Measurements from ENCODE around the gene PLXNA3. TPM values are rescaled to one million over a fixed set of nuclear protein-coding genes. Genes with fewer than 3 reads are reported as not detected.

PLXNA3 gene
- polyA plus RNA-seq, 1 donor = 41.3 TPM

DNA sequence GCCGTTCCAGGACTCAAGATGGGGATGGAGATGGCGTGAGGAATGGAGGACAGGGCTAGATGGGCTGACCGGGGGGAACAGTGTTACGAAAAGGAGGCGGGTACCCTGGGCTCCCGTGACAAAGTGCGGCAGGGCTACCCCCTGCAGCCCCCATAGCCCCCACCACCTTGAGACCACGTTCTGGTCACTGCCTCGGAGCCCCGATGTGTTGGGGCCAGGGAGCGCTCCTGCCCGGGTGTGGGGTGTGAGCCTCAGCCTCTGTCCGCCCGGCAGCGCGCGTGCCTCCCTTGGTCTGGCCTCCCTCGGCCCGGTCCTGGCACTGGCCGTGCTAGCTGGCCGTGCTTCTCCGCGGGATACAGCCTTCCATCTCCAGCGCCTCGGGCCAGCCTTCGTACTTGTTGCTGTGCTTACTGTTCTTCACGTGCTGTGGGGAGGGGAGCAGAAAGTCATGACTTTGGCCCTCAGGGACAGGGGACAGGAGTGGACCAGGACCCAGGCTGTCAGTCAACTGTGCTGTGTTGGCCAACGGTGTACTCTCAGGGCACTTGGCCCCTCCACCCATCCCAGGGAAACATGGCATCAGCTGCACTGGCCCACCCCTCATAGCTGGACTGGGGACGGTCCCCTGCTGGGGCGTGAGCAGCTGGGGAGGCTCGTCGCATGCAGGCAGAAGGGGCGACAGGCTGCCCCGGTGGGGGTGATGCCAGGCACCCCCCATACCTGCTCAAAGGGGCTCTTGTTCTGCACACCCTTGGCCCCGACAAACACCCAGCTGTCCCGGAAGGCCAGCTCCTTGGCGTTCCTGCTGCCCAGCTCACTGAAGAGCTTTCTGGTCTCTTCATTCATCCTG, 48.6 kb downstream of the PLXNA3 start:
- no peak for DNase-seq

DNA sequence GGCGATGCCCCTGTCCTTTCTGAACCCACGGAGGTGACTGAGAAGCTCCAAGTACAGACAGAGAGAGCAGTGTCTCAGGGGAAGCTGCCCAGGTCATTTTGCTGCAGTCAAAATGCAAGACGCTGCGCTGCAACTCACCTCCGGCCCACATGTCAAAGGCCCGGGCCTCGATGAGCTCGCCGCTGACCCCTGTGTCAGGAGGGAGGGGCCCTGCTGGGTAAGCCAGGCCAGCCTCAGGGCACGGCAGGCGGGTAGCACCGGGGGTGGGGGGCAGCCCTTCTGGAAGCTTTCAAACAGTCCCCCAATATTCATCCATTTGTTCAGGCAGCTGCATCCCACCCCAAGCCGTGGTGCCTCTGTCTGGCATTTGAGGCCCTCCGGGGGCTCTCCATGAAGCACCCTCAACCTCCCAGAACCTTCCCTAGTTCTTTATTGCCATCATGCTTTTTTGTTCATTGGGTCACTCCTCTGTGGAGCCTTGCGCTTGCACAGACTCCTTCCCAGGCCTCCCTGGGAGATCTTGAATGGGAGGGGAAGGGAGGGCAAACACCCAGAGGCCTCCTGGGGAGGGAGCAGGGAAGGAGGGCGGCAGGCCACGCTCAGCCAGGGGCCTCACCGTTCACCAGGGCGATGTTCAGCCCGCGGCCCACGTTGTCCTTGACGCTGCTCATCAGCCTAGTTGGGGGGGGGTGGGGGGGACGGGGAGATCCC, 49.7 kb downstream of the PLXNA3 start:
- DNase-seq = no peak

DNA sequence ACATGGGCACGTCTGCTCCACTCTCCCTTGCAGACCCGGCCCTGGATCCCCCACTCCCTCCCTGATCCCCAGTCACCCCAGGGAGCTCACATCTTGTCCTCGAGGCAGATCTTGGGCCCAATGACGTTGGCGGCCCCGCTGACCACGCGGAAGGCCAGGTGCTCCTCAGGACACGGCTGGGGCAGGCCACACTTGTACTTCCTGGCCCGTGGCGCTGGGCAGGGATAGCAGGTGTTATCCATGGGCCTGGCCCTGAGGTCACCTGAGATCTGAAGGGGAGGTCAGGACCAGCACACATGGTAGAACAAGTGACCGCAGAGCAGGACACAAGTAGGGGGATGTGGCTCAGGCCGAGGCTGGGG, 50.3 kb downstream of the PLXNA3 start:
- no peak for DNase-seq

DNA sequence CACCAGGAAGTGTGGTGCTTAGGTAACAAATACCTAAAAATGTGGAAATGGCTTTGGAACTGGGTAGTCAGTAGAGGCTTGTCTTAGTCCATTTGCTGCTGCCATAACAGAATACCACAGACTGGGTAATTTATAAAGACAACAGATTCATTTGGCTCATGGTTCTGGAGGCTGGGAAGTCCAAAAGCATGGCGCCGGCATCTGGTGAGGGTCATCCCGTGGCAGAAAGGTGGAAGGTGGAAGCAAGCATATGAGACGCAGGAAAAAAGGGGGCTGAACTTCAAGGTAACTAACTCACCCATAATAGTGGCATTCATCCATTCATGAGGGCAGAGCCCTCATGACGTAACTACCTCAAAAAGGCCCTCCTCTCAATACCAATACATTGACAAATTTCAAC, 51.4 kb downstream of the PLXNA3 start:
- no peak for DNase-seq

DNA sequence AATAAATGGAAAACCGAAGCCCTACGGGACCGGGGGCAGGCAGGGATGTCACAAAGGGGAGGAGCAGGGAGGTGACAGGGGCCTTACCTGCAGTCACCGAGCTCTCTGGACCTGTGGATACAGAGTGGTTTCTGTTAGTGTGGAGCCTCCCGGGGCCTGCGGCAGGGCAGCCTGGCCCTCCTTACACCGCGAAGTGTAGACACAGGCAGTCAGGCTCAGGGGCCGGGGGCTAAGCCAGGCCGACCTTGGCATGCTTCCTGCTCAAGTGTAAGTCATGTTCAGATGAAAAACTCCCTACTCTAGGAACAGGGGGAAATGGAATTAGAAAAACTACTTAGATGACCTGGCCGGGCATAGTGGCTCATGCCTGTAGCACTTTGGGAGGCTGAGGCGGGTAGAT, 53.7 kb downstream of the PLXNA3 start:
- no peak for DNase-seq

DNA sequence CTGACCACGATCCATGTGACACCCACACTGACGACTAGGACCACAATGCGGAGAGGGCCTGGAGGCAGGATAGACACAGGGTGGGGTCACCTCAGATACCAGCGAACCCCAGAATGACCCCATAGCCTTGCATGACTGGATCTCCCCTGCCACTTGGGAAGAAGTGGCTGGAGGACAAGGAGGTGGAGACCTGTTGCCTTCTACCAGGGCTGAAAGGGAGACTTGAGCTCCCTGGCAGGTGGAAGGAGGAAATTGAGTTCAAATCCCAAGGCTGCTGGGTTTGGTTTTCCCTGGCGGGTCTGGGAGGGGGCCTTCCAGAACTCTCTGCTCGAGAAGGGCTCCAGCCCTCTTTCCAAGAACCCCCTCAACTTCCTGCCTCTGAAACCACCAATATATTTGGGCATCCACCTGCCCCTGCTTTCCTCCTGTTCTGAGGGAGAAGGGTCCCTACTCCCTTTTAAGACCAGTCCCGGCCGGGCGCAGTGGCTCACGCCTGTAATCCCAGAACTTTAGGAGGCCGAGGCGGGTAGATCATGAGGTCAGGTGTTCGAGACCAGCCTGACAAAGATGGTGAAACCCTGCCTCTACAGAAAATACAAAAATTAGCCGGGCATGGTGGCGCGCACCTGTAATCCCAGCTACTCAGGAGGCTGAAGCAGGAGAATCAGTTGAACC, 54.9 kb downstream of the PLXNA3 start:
- DNase-seq = no peak

DNA sequence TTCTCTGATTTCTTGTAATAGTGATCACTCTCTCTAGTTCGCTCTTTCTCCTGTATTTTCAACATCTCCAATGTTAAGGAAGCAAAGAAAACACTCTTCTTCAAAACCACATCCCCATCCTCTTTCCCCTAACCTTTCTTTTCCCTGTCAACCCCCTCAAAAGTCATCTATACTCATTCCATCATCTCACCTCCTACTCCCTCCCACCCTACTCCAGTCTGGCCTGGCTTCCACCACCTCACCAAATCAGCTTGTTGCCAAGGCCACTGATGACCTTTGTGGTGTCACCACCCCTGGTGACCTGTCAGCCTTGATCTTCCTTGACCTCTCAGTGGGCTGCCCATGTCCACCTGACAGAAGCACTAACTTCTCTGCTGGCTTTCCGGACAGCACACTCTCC, 55.6 kb downstream of the PLXNA3 start:
- no peak for DNase-seq

DNA sequence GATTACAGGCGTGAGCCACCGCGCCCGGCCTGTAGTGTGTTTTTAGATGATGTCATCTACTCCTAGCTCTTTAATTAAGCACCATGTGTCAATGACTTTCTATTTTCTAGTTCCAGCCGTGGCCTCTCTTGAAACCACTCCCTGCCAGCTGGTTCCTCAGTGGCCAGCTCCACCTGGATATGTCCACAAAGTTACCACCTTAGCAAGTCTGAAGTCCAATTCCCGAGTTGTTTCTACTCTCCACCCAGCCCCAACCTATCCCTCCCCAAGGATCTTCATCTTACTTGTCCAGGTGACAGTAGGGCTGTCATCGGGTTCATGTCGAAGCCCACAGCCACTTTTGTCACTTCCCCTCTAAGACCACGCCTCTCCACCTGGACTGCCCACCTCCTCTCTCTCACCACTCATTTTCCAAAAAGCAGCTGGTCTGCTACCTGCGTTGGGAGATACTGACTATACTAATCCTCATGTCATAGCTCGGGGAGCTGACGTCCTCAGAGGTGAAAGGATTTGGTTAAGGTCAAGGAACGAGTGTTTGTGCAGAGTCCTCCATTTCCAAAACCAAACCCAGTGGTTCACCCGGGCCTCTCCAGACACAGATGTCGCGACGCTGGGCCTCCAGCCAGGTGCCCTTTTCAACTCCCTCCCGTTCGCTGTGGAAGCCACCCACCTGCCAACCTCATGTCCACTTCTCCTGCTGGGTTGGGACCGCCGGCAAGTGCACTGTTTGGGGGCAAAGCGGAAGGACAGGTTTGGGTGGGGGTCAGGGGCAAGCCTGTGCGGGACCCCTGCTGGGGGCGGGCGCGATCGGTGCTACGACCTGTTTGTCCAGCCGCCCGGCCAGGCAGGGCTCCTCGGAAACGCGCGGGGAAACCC, 57.2 kb downstream of the PLXNA3 start:
- peak; percentile 24 for DNase-seq

DNA sequence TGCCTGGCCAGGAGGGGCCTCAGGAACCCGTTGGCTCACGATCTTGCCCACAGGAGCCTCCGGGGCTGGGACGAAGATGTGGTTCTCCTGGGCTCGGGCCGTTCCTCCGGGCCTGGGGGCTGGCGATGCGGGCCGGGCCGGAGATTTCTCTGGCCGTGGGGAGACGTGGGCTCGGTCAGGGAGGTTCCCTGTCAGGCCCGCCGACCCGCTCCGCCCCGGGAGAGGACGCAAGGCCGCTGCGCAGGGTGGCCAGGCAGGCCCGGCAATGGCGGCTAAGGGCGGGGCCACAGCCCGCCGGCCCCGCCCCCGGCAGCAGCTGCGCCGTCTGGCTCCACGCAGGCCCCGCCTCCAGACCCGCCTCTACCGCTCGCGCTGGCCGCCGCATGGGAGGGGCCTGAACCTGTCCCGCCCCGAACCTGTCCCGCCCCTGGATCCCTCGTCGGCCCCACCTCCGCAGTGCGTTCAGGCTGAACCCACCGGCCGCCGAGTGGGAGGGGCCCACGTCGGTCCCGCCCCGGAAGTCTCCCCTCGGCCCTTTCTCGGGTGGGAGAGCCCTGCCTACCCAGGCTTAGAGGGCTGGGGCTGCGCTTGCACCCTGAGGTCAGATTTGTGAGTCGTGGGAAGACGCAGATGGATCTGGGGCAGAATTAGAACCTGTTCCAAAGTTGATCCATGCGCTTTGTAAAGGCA, 58.0 kb downstream of the PLXNA3 start, which contains the start of gene FAM3A:
TSS of gene FAM3A (minus strand) at position 267 of the 690 bp plus-strand sequence. CDS start 460 bp downstream, outside the sequence.
- DNase-seq = peak; percentile 89

DNA sequence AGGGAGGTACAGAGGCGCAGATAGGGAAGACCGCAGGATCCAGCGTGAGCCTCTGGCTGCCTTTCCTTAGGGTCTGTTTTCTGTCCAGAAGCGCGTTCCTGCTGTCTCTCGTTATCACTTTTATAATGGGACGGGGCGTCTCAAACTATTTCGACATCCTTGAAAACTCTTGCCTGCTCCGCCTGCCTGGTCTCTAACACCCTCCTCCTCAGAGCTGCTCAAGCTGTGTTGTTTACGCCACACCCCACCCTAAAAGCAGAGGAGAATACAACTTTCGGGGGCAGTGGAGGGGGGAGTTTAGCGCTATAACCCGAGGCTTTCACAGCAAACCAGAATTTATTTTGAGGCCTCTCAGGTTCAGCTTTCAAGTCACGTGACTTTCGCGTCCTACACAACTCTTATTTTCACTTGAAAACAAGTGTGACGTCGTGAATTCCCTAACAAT, 58.6 kb downstream of the PLXNA3 start:
- DNase-seq = peak; percentile 59

DNA sequence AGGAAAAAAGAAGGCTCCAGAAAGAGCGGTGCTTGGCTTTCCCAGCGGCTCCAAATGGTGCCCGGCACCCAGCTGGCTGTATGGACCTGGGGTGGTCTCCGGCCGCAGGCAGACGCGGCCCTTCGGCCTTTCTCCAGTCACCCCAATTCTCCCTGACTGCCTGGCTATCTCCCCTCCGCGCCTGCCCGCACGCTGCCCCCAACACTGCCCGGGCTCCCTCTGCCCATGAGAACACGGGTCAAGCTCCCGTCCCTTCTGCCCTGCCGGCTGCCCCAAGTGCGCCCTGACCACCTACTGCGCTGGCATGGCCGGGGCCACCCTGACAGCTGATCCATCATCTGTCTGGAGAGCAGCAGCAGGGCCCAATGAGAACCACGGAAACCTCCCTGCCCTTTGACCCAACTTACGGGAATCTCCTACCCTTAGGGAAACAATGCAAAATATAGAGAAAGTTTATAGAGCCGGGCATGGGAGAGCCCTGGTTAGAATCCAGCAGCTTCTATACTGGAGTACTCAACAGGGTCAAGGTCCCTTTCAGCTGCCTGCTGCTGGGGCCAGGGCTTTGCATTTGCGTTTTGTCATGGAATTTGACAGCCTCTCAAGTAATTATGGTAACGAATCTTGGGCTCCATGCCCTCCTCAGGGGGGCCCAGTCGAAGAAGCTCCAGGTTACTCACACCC, 59.2 kb downstream of the PLXNA3 start:
- no peak for DNase-seq

DNA sequence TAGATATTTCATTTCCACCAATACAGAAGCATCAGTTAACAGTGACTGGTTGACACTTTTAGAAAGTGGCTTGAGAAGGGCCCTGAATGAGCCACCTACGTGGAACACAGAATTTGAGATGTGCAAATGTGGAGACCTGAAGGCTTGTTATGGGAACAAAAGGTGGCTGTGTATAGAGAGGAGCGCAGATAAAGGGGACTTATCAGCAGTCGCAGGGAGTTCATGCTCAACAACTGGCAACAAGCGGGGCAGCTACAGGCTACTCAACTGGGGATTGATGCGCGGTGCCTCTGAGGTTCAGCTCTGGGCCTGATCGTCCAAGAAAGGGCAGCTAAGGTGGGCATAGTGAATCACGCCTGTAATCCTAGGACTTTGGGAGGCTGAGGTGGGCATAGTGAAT, 61.3 kb downstream of the PLXNA3 start:
- no peak for DNase-seq

DNA sequence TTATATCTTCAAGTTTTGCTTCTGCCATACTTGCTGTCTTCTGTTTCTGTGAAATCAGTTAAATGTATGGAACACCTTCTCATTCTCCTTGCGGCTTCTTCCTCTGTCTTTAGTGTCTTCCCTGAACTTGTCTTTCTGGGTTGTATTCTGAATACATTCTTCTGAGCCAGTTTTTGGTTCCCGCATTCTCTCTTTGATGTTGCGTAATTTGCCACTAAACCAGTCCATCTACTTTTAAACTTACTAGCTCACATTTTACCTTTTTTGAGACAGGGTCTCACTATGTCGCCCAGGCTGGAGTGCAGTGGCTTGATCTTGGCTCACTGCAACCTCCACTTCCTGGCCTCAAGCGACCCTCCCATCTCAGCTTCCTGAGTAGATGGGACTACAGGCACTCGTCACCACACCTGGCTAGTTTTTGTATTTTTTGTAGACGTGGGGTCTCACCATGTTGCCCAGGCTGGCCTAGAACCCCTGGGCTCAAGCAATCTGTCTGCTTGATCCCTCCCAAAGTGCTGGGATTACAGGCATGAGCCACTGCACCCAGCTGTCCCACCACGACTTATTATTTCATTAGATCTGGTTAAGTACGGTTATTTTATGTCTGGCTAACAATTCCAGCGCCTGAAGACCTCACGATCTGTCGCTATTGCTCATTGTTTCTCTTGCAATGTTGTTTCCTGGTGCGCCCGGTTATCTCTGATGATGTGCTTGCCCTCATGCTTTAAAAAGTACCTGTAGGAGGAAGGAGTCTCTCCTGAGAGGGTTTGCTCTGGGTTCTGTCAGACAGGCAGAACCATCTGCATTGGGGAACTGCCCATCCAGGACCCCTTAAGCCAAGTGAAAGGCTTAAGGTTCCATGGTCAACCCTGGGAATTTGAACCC, 67.8 kb downstream of the PLXNA3 start:
- DNase-seq = no peak

DNA sequence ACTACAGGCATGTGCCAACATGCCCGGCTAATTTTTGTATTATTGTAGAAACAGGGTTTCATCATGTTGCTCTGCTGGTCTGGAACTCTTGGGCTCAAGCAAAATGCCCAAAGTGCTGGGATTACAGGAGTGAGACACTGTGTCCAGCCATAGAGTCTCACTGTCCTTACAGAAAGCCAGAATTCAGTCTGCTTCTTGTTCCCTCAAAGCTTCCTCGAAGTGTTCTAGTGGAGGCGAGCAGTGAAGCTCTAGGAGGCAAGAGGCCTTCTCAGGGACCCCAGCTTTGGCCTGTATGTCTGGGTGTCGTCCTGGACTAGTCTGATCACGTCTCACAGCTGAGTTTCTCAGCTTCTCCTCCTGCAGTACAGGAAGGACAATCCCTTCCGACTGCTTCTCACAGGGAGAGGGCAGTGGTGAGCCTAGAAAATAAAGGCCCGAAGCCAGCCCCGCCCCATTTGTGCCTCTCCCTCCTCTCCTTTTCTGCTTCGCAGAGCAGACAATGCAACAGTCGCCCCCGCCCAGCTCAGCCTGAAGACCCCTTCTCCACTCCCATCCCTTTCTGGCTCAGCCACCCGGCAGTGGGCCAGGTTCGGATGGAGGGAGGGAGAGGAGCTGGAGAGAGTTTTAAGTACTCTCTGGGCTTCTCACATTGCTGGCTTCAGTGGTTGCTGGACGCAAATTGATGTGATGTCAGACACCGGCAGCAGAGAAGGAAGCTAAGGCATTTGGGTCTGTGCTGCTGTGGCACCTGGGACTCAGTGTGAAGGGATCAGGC, 69.0 kb downstream of the PLXNA3 start:
- peak; percentile 88 for DNase-seq

Other genes starting within 250 kb of the PLXNA3 start
- gene OPN1MW2, start 238.5 kb upstream of the PLXNA3 start, polyA plus RNA-seq (ENCODE audit: insufficient read length) = not detected
- not detected for gene OPN1MW3, start 200.7 kb upstream of the PLXNA3 start, polyA plus RNA-seq (ENCODE audit: insufficient read length)
- gene TEX28, start 163.2 kb upstream of the PLXNA3 start, polyA plus RNA-seq (ENCODE audit: insufficient read length) = not detected
- 0.67 TPM for gene TKTL1, start 162.5 kb upstream of the PLXNA3 start, polyA plus RNA-seq (ENCODE audit: insufficient read length)
- gene FLNA, start 83.6 kb upstream of the PLXNA3 start, polyA plus RNA-seq (ENCODE audit: insufficient read length) = 304 TPM
- 51.6 TPM for gene EMD, start 79.0 kb upstream of the PLXNA3 start, polyA plus RNA-seq (ENCODE audit: insufficient read length)
- 5,697 TPM for gene RPL10, start 59.9 kb upstream of the PLXNA3 start, polyA plus RNA-seq (ENCODE audit: insufficient read length)
- 44.6 TPM for gene DNASE1L1, start 49.0 kb upstream of the PLXNA3 start, polyA plus RNA-seq (ENCODE audit: insufficient read length)
- gene TAFAZZIN, start 46.7 kb upstream of the PLXNA3 start, polyA plus RNA-seq (ENCODE audit: insufficient read length) = 29.9 TPM
- 65.6 TPM for gene ATP6AP1, start 29.6 kb upstream of the PLXNA3 start, polyA plus RNA-seq (ENCODE audit: insufficient read length)
- gene GDI1, start 21.1 kb upstream of the PLXNA3 start, polyA plus RNA-seq (ENCODE audit: insufficient read length) = 91.8 TPM
- 63.5 TPM for gene FAM50A, start 14.1 kb upstream of the PLXNA3 start, polyA plus RNA-seq (ENCODE audit: insufficient read length)
- 13.6 TPM for gene LAGE3, start 21.0 kb downstream of the PLXNA3 start, polyA plus RNA-seq (ENCODE audit: insufficient read length)
- gene UBL4A, start 28.3 kb downstream of the PLXNA3 start, polyA plus RNA-seq (ENCODE audit: insufficient read length) = 25.9 TPM
- gene SLC10A3, start 32.3 kb downstream of the PLXNA3 start, polyA plus RNA-seq (ENCODE audit: insufficient read length) = 12.2 TPM
- 33.9 TPM for gene FAM3A, start 58.0 kb downstream of the PLXNA3 start, polyA plus RNA-seq (ENCODE audit: insufficient read length)
- gene G6PD, start 88.6 kb downstream of the PLXNA3 start, polyA plus RNA-seq (ENCODE audit: insufficient read length) = 12.3 TPM
- 14.4 TPM for gene IKBKG, start 89.3 kb downstream of the PLXNA3 start, polyA plus RNA-seq (ENCODE audit: insufficient read length)
- gene CTAG1A, start 126.9 kb downstream of the PLXNA3 start, polyA plus RNA-seq (ENCODE audit: insufficient read length) = not detected
- not detected for gene CTAG1B, start 161.0 kb downstream of the PLXNA3 start, polyA plus RNA-seq (ENCODE audit: insufficient read length)
- gene CTAG2, start 195.3 kb downstream of the PLXNA3 start, polyA plus RNA-seq (ENCODE audit: insufficient read length) = not detected